Measurements from ENCODE around the gene ITGA1.

- TF ChIP-seq CTCF (IDR thresholded peaks at IDR 0.05) (no peak), POLR2A (IDR thresholded peaks at IDR 0.05) (no peak)
Measured at GRCh38 chr5:52757527-52757926, 30.2 kb upstream of the ITGA1 start.

All from vagina (tissue), 2 donors.